Brain microvascular endothelial cell (primary cell): ENCODE measurements around the gene LOXHD1.

Experiments
- DNase-seq: peaks from one replicate; pipeline ENCODE4 v3.0.0-alpha.2; 2020
- H3K27ac ChIP-seq: fragments of 250-450 bp; sonication (Bioruptor Pico); 2 replicates; pipeline ENCODE4 v1.5.1; 2020; ENCODE audit warnings: mild to moderate bottlenecking, moderate library complexity
- H3K27me3 ChIP-seq: fragments of 250-450 bp; sonication (Bioruptor Pico); replicated peaks from 2 replicates; pipeline ENCODE4 v1.5.1; 2020; ENCODE audit warnings: mild to moderate bottlenecking
- H3K36me3 ChIP-seq: fragments of 250-450 bp; sonication (Bioruptor Pico); replicated peaks from 2 replicates; pipeline ENCODE4 v1.5.1; 2020; ENCODE audit warnings: mild to moderate bottlenecking
- H3K4me3 ChIP-seq: 2 replicates; pipeline ENCODE4 v1.5.1; 2011; ENCODE audit warnings: low read depth, mild to moderate bottlenecking, control low read depth, low read length, moderate library complexity
- CTCF ChIP-seq: IDR thresholded peaks from 2 replicates; pipeline ENCODE4 v1.5.1; 2011; ENCODE audit warnings: low read depth, mild to moderate bottlenecking, moderate library complexity, low read length, control low read depth, inconsistent platforms; ENCODE audit errors: missing control alignments
- in situ Hi-C: cut with HindIII; loops from 2 replicates; pipeline ENCODE4 v1.10.0; 2017; ENCODE audit warnings: low sequenced_read_pairs, low pct_ligation_motif_present

Gene LOXHD1

GRCh38 chr18:46642561-46642960 is 14.5 kb downstream of the LOXHD1 start:
- Histone ChIP-seq H3K27ac (no peak overlapping the region), H3K27me3 (no peaks in the 10 kb centered on the region), H3K4me3 (no peak overlapping the region), H3K36me3 (no peaks in the 10 kb centered on the region)
- no peak for DNase-seq
- in situ Hi-C loops: no loop called here
- TF ChIP-seq CTCF: no peak

GRCh38 chr18:46641917-46642316 is 15.1 kb downstream of the LOXHD1 start:
- Histone ChIP-seq H3K27me3 (no peaks in the 10 kb centered on the region), H3K4me3 (no peak overlapping the region), H3K36me3 (no peaks in the 10 kb centered on the region), H3K27ac (no peak overlapping the region)
- DNase-seq: no peak
- in situ Hi-C loops: no loop called here
- no peak for TF ChIP-seq CTCF

- H3K27ac ChIP-seq: no peak overlapping the region
- no peak for TF ChIP-seq CTCF
- H3K36me3 ChIP-seq: no peaks in the 10 kb centered on the region
- no peak for DNase-seq
- in situ Hi-C loops: no loop called here
- no peak overlapping the region for H3K4me3 ChIP-seq
- H3K27me3 ChIP-seq: no peaks in the 10 kb centered on the region
Measured at GRCh38 chr18:46639386-46639785, 17.6 kb downstream of the LOXHD1 start.

GRCh38 chr18:46636040-46636630 is 20.9 kb downstream of the LOXHD1 start:
- H3K27ac ChIP-seq: no peak overlapping the region
- no peaks in the 10 kb centered on the region for H3K27me3 ChIP-seq
- no peak for TF ChIP-seq CTCF
- no peak for DNase-seq
- H3K36me3 ChIP-seq: no peaks in the 10 kb centered on the region
- H3K4me3 ChIP-seq: no peak overlapping the region
- in situ Hi-C loops: no loop called here

GRCh38 chr18:46632401-46633071 is 24.5 kb downstream of the LOXHD1 start:
- no peak for DNase-seq
- H3K4me3 ChIP-seq: no peak overlapping the region
- H3K36me3 ChIP-seq: no peaks in the 10 kb centered on the region
- H3K27ac ChIP-seq: no peak overlapping the region
- TF ChIP-seq CTCF: no peak
- in situ Hi-C loops: no loop called here
- no peaks in the 10 kb centered on the region for H3K27me3 ChIP-seq

- in situ Hi-C loops: no loop called here
- no peak for DNase-seq
- H3K27ac ChIP-seq: no peak overlapping the region
- no peaks in the 10 kb centered on the region for H3K27me3 ChIP-seq
- TF ChIP-seq CTCF: no peak
- H3K4me3 ChIP-seq: no peak overlapping the region
- H3K36me3 ChIP-seq: no peaks in the 10 kb centered on the region
Measured at GRCh38 chr18:46630991-46631390, 26.0 kb downstream of the LOXHD1 start.
